Vagina (tissue), 2 donors: ENCODE data around the gene VPS25.

Experiments used
- POLR2A ChIP-seq, 2 donors: fragments of 450-650 bp; IDR thresholded peaks; one replicate each; pipeline ENCODE4 v1.6.1; 2017; ENCODE audit warnings: antibody characterized with exemption in 2 of 2, mild to moderate bottlenecking in 2 of 2, moderate library complexity in 2 of 2
- POLR2AphosphoS5 ChIP-seq, 2 donors: sonication (generic); formaldehyde crosslinking; IDR thresholded peaks; one replicate each; pipeline ENCODE4 v1.9.0; 2017; ENCODE audit warnings: antibody characterized with exemption in 2 of 2, mild to moderate bottlenecking in 2 of 2, low read depth in 1 of 2; ENCODE audit not compliant: insufficient read depth in 1 of 2
- TF ChIP-seq, protein P1 (sequence below), 3 experiments: fragments of 450-650 bp in 2 of 3; fragments of 200-600 bp in 1 of 3; sonication (generic) in 1 of 3; IDR thresholded peaks; one replicate each; pipeline ENCODE4 v1.5.1; 2017 to 2019; ENCODE audit warnings: antibody characterized with exemption in 3 of 3, mild to moderate bottlenecking in 2 of 3, moderate library complexity in 2 of 3

DNA sequence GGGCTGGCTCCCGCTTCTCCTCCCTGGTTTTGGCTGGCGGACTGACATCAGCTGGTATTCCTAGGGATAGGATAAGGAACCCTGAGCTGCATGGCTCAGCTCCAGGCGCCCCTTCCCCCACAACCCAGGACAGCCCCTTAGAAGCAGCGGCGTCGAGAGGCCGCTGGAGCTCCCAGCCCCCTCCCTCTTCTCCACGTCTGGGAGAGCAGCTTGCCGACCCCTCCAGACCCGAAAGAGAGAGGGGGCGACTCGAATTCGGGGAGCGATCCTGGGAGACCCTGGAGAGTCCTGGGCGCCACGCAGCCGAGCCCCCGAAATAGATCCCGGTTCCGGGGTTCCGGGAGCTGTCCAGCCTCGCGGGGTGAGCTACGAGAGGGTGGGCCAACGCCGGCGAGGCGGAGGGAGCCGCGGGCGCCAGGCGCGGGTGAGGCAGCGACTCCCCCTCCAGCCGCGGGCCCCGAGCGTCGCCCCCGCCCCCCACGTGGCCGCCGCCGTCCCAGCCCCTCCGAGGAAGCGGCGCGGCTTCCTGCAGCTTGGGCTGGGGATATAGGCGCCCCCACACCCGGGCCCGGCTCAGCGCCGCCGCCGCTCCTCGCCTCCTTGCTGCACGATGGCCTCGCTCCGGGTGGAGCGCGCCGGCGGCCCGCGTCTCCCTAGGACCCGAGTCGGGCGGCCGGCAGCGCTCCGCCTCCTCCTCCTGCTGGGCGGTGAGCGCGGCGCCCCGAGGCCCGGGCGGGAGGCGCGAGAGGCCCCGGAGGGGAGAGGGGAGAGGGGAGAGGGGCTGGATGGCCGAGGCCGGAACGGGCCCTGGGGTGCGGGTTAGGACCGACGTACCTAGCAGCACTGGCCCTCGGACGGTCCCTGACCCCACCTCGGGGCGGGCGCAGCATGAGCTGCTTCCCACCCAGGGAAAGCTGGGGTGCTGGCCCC lies 12.3 kb upstream of the VPS25 start, which contains the start of gene RAMP2:
- TF ChIP-seq, protein P1, sequence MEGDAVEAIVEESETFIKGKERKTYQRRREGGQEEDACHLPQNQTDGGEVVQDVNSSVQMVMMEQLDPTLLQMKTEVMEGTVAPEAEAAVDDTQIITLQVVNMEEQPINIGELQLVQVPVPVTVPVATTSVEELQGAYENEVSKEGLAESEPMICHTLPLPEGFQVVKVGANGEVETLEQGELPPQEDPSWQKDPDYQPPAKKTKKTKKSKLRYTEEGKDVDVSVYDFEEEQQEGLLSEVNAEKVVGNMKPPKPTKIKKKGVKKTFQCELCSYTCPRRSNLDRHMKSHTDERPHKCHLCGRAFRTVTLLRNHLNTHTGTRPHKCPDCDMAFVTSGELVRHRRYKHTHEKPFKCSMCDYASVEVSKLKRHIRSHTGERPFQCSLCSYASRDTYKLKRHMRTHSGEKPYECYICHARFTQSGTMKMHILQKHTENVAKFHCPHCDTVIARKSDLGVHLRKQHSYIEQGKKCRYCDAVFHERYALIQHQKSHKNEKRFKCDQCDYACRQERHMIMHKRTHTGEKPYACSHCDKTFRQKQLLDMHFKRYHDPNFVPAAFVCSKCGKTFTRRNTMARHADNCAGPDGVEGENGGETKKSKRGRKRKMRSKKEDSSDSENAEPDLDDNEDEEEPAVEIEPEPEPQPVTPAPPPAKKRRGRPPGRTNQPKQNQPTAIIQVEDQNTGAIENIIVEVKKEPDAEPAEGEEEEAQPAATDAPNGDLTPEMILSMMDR (IDR thresholded peaks at IDR 0.05) = no peak
- peak in 1 of 2 donors; percentile 24 for TF ChIP-seq POLR2AphosphoS5 (IDR thresholded peaks at IDR 0.05; ENCODE audit: insufficient read depth in 1 of 2, low read depth in 1 of 2)
- no peak for TF ChIP-seq POLR2A (IDR thresholded peaks at IDR 0.05)
